GM12873 (cell line): ENCODE measurements around the gene PACS2.

Experiments
- TF ChIP-seq, protein P1 (sequence below): IDR thresholded peaks from 2 replicates; pipeline ENCODE4 v1.5.1; 2012; ENCODE audit warnings: low read depth, mild to moderate bottlenecking, moderate library complexity, low read length, control low read depth; ENCODE audit not compliant: insufficient read depth; ENCODE audit errors: missing control alignments

PACS2 gene

DNA sequence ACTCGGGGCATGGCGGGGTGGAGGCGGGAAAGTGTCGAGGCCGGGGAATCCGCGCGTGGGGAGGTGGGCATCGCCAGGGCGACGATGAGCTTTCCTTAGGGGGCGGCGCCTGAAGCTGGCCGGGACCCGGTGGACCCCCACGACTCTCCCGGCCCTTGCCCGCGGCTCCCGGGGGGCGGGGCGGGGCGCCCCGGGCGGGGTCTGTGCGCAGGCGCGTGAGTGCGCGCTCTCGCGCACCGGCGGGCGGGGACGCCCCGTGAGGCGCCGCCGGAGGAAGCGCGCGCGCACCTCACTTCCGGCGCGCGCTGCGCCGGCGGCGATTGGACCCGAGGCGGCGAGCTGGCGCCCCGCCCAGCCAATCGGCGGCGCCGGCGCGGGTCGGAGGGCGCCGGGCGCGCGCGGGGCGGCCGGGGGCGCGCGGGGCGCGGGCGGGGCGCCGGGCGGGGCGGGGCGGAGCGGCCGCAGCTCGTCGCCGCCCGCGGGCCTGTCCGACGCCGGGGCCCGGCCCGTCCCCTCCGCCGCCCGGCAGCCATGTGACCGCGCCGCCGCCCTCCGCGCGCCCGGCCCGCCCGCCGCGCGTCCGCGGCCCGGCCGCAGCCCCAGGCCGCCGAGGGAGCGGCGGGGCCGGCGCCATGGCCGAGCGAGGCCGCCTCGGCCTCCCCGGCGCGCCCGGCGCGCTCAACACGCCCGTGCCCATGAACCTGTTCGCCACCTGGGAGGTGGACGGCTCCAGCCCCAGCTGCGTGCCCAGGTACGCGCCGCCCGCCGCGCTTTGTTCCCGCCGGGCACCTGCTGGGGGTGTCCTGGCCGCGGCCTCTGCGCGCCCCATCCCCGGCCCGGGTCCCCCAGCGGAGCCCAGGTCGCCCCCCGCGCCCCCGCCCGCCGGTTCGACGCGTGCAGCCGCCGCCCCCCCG is at the start of gene PACS2:
Gene PACS2 (plus strand): TSS at position 462 of the 914 bp plus-strand sequence. CDS start 171 bp downstream, at position 633.
- TF ChIP-seq, protein P1, sequence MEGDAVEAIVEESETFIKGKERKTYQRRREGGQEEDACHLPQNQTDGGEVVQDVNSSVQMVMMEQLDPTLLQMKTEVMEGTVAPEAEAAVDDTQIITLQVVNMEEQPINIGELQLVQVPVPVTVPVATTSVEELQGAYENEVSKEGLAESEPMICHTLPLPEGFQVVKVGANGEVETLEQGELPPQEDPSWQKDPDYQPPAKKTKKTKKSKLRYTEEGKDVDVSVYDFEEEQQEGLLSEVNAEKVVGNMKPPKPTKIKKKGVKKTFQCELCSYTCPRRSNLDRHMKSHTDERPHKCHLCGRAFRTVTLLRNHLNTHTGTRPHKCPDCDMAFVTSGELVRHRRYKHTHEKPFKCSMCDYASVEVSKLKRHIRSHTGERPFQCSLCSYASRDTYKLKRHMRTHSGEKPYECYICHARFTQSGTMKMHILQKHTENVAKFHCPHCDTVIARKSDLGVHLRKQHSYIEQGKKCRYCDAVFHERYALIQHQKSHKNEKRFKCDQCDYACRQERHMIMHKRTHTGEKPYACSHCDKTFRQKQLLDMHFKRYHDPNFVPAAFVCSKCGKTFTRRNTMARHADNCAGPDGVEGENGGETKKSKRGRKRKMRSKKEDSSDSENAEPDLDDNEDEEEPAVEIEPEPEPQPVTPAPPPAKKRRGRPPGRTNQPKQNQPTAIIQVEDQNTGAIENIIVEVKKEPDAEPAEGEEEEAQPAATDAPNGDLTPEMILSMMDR: no peak

DNA sequence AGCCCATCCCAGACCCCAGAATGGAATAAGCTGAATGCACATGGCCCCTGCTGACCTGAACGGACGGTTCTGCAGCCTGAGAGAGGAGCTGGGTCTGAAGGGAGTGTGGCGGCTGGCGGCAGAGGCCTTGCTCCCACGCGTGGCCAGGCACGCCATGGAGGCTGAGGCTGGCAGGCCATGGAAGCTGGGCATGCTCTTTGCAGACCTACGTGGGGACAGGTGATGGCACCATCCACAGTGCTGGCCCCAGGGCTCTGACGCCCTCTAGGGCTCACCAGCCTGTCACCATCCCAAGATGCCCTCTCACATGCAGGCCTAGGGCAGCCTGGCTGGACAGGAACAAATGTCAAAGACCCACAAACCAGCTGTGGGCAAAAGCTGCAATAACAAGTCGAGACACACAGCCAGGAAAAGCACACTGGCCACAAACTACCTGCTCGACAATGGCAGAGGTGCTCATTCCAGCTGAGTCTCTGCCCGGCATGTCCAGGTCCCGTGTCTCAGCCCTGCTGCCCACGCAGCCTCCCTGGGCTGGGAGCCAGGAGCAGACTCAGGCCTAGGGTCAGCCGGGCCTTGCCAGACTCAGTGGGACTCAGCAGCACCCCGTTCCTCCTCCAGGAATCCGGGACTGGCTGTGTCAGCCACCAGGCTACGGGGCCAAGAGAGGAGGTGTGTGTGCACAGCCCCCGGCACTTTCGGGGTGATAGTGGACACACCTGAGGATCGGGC is 46.6 kb upstream of the PACS2 start:
- TF ChIP-seq, protein P1: no peak

DNA sequence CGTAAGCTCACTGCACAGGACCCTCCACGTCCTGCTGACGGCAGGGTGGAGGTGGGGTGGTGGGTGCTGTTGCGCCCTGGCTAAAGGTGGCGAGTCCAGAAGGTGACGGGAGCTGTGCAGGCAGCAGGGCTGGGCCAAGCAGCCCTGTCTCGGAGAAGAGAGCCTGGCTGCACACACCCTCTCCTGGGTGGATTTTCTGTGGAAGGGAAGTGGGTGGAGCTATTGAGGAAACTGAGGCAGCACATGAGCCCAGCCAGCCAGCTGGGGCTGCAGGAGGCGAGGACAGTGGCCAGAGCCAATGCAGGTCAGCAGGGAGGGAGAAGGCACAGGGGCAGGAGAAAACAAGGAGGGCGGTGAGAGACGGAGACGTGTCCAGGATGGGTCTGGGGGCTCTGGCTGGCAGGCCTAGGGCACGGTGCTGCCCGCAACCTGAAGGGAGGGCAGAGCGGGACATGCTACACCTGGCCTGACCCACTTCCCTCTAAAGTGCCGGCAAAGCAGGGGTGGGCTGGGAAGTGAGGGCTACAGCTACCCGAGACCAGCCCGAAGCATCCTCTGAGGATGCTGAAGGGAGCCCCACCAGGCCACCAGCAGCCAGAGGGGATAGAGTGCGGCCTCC is 45.7 kb upstream of the PACS2 start:
- TF ChIP-seq, protein P1: no peak

DNA sequence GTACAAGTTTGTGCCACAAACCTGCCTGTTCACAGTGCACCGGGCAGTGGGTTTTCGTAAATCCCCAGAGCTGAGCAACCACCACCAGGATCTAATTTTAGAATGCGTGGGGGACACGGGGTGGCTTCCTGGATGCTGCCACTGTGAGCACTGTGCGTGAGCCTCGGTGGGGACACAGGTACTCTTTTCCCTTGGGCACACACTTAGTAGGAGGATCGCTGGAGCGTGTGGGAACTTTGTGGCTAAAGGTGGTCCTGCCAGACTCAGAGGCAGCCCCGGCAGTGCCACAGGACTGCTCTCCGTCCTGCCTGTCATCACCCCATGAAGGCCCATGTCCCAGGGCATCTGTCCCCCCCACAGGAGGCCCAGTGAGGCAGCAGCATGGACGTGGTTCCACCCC is 45.1 kb upstream of the PACS2 start:
- TF ChIP-seq, protein P1: no peak

DNA sequence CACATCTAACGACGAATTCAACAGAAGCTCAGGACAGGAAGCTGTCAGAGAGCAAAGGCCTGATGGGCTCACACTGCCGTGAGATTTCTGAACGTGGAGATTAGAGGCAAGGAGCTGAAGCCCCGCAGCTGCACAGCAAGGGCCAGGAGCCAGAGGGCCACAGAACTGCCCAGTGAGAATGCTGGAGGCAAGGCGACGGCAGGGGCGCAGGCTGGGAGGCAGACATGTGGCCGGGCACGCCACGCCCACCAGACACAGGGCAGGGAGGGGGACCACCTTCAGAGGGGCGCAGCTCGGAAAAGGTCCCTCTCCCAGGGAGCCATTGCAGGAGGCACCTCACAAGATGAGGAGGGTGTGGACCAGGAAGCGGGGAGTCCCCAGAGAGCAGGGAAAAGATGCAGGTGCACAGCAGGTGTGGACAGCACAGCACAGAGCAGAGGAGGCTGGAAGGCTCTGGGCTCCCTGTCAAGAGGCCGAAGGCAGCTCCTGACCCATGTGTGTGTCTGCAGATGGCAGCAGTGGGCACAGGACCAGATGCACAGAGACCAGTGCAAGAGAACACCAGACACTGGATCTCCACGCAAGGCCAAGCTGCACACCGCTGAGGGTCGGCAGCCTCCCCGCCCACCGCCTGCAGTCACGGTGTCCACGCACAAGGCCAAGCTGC is 43.2 kb upstream of the PACS2 start:
- TF ChIP-seq, protein P1: no peak

DNA sequence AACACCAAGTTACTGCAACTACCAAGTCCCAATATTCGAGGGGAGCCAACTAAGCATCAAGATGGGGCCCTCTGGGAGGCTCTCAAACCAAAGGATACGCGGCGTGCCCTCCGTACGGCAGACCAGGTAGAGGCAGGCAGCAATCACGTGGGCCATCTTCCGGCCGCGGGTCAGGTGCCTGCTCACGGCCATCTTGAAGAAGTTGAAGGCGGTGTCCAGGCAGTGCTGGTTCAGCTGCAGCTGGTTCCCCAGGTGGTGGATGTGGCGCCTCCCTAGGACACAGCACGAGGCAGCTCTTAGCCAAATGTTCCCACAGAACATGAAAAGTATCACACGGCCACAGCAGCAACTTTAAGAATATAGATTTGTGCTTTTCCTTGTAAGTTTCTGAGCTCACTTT is 41.9 kb upstream of the PACS2 start:
- TF ChIP-seq, protein P1: no peak
